Astrocyte (in vitro differentiated cells and primary cell): ENCODE measurements around the gene JUN. TPM values are rescaled to one million over a fixed set of nuclear protein-coding genes. Genes with fewer than 3 reads are reported as not detected.

ENCODE experiments used
- DNase-seq: peaks from one replicate; pipeline ENCODE4 v3.0.0-alpha.2; 2010; ENCODE audit warnings: low read depth
- FAIRE-seq: peaks from 2 replicates; lab custom pipeline; 2011; peaks lifted over from hg19 to GRCh38; lab: Jason Lieb, UNC
- H2AFZ ChIP-seq: 2 replicates; pipeline ENCODE4 v1.6.0; 2012; ENCODE audit warnings: low read depth, low read length, inconsistent platforms
- H3K27ac ChIP-seq: 2 replicates; pipeline ENCODE4 v1.5.1; 2011; ENCODE audit warnings: low read depth, low read length, inconsistent platforms
- H3K27me3 ChIP-seq: 2 replicates; pipeline ENCODE4 v1.6.0; 2011; ENCODE audit warnings: low read length, inconsistent platforms; ENCODE audit not compliant: insufficient read depth
- H3K36me3 ChIP-seq: 2 replicates; pipeline ENCODE4 v1.5.1; 2011; ENCODE audit warnings: low read length, inconsistent platforms; ENCODE audit not compliant: insufficient read depth
- H3K4me1 ChIP-seq: 2 replicates; pipeline ENCODE4 v1.5.1; 2011; ENCODE audit warnings: low read length, inconsistent platforms; ENCODE audit not compliant: insufficient read depth
- H3K4me2 ChIP-seq: 2 replicates; pipeline ENCODE4 v1.6.0; 2012; ENCODE audit warnings: low read length, inconsistent platforms
- H3K4me3 ChIP-seq: 2 replicates; pipeline ENCODE4 v1.5.1; 2011; ENCODE audit warnings: low read depth, mild to moderate bottlenecking, low read length, inconsistent platforms; ENCODE audit not compliant: insufficient read depth
- H3K79me2 ChIP-seq: 2 replicates; pipeline ENCODE4 v1.6.0; 2012; ENCODE audit warnings: mild to moderate bottlenecking, low read length, inconsistent platforms; ENCODE audit not compliant: insufficient read depth
- H3K9ac ChIP-seq: 2 replicates; pipeline ENCODE4 v1.6.0; 2012; ENCODE audit warnings: mild to moderate bottlenecking, low read length, inconsistent platforms
- H3K9me3 ChIP-seq: 2 replicates; pipeline ENCODE4 v1.5.1; 2012; ENCODE audit warnings: low read depth, mild to moderate bottlenecking, low read length, inconsistent platforms; ENCODE audit not compliant: insufficient read depth
- H4K20me1 ChIP-seq: 2 replicates; pipeline ENCODE4 v1.6.0; 2012; ENCODE audit warnings: low read length, inconsistent platforms; ENCODE audit not compliant: insufficient read depth
- H3K27ac Mint-ChIP-seq: one replicate; pipeline ENCODE4 v1.8.0; 2021; ENCODE audit warnings: mild to moderate bottlenecking, mixed read lengths; ENCODE audit not compliant: unreplicated experiment
- H3K27me3 Mint-ChIP-seq: one replicate; pipeline ENCODE4 v1.8.0; 2021; ENCODE audit warnings: low read depth, mixed read lengths; ENCODE audit not compliant: unreplicated experiment
- H3K36me3 Mint-ChIP-seq: one replicate; pipeline ENCODE4 v1.8.0; 2021; ENCODE audit warnings: low read depth, mixed read lengths; ENCODE audit not compliant: unreplicated experiment
- H3K4me1 Mint-ChIP-seq: one replicate; pipeline ENCODE4 v1.8.0; 2021; ENCODE audit warnings: low read depth, mixed read lengths; ENCODE audit not compliant: unreplicated experiment
- H3K4me3 Mint-ChIP-seq: one replicate; pipeline ENCODE4 v1.8.0; 2021; ENCODE audit warnings: mild to moderate bottlenecking, moderate library complexity, mixed read lengths; ENCODE audit not compliant: unreplicated experiment
- H3K9me3 Mint-ChIP-seq: one replicate; pipeline ENCODE4 v1.8.0; 2021; ENCODE audit warnings: mild to moderate bottlenecking, mixed read lengths; ENCODE audit not compliant: unreplicated experiment
- CTCF ChIP-seq: IDR thresholded peaks from 2 replicates; pipeline ENCODE4 v1.5.1; 2011; ENCODE audit warnings: low read depth, mild to moderate bottlenecking, inconsistent platforms, low read length, moderate library complexity; ENCODE audit not compliant: insufficient read depth
- EZH2 ChIP-seq: IDR thresholded peaks from 2 replicates; pipeline ENCODE4 v1.6.1; 2012; ENCODE audit warnings: mild to moderate bottlenecking, low read length, inconsistent platforms; ENCODE audit not compliant: insufficient read depth
- total RNA-seq: library from RNA; stranded (reverse); gene quantifications from 2 replicates; pipeline ENCODE4 v1.2.1, GENCODE V29; 2021

JUN gene
- total RNA-seq, 1 donor from 2014 or later = 101 TPM

GRCh38 chr1:58738876-58739275, 45.0 kb downstream of the JUN start:
- Histone ChIP-seq H3K4me3 (no peak overlapping the region), H3K4me2 (no peak overlapping the region), H2AFZ (no peak overlapping the region), H3K36me3 (no peaks in the 10 kb centered on the region), H3K79me2 (no peaks in the 10 kb centered on the region), H4K20me1 (no peaks in the 10 kb centered on the region), H3K9ac (no peak overlapping the region), H3K4me1 (no peaks in the 10 kb centered on the region), H3K27ac (no peak overlapping the region), H3K9me3 (no peaks in the 10 kb centered on the region), H3K27me3 (no peaks in the 10 kb centered on the region)
- TF ChIP-seq EZH2 = no peak
- TF ChIP-seq CTCF = no peak
- Mint-ChIP-seq H3K4me3 (no peak overlapping the region), H3K4me1 (peaks cover 4% of the 10 kb centered on the region), H3K27ac (no peak overlapping the region), H3K9me3 (peaks cover 2% of the 10 kb centered on the region), H3K36me3 (no peaks in the 10 kb centered on the region), H3K27me3 (no peaks in the 10 kb centered on the region)
- DNase-seq (no peak), FAIRE-seq (no peak)

- Histone ChIP-seq H3K4me1 (no peaks in the 10 kb centered on the region), H3K9ac (no peak overlapping the region), H3K27ac (no peak overlapping the region), H3K9me3 (no peaks in the 10 kb centered on the region), H2AFZ (no peak overlapping the region), H3K4me3 (no peak overlapping the region), H3K4me2 (no peak overlapping the region), H4K20me1 (no peaks in the 10 kb centered on the region), H3K36me3 (no peaks in the 10 kb centered on the region), H3K27me3 (no peaks in the 10 kb centered on the region), H3K79me2 (no peaks in the 10 kb centered on the region)
- Mint-ChIP-seq H3K9me3 (no peaks in the 10 kb centered on the region), H3K27ac (no peak overlapping the region), H3K27me3 (no peaks in the 10 kb centered on the region), H3K4me1 (peaks cover 4% of the 10 kb centered on the region), H3K4me3 (no peak overlapping the region), H3K36me3 (no peaks in the 10 kb centered on the region)
- no peak for FAIRE-seq
- no peak for DNase-seq
- no peak for TF ChIP-seq EZH2
- TF ChIP-seq CTCF = no peak
Observed at GRCh38 chr1:58735586-58735985, 48.3 kb downstream of the JUN start.

GRCh38 chr1:58734630-58735029, 49.2 kb downstream of the JUN start:
- no peak for FAIRE-seq
- no peaks in the 10 kb centered on the region for H3K36me3 Mint-ChIP-seq

More at GRCh38 chr1:58734630-58735029, 49.2 kb downstream of the JUN start:
- Histone ChIP-seq H3K79me2 (no peaks in the 10 kb centered on the region), H3K36me3 (no peaks in the 10 kb centered on the region), H2AFZ (no peak overlapping the region), H3K4me3 (no peak overlapping the region), H4K20me1 (no peaks in the 10 kb centered on the region), H3K4me2 (no peak overlapping the region), H3K4me1 (no peaks in the 10 kb centered on the region), H3K9me3 (no peaks in the 10 kb centered on the region), H3K9ac (no peak overlapping the region), H3K27me3 (no peaks in the 10 kb centered on the region), H3K27ac (no peak overlapping the region)
- no peak overlapping the region for H3K4me3 Mint-ChIP-seq
- no peak for DNase-seq
- H3K27me3 Mint-ChIP-seq = no peaks in the 10 kb centered on the region
- H3K27ac Mint-ChIP-seq = no peak overlapping the region
- no peaks in the 10 kb centered on the region for H3K9me3 Mint-ChIP-seq
- no peaks in the 10 kb centered on the region for H3K4me1 Mint-ChIP-seq
- no peak for TF ChIP-seq CTCF
